ENCODE data around the gene FOCAD.

Gene FOCAD

DNA sequence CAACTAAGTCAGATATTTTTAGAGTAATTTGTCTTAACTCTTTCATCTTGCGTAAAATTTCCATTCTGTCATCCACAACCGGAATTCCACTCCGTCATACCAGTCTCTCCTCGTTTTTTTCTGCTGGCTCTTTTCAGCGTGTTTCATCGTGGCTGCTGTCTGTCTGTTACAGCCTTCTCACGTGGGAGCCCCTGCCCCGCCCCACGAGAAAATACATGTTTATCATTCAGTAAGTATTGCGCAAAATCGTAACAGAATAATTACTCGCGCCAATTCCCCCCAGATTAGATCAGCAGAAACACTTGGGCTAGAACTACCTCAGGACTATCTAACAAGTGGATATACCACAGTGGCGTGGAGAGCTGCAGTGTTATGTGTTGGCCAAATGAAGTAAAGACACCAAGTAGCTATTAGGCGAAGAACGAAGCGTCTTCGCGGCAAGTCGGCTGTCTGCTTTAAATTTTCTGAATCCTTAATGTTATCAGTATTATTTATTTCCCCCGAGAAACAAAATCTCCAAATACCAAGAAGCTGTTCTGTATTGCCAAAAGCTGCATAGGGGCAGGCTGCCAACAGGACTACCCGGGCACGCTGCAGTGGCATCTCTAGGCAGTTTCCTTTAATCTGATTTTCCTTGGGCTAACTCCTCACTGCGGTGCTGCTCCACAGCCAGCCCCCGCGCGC is 566 bp upstream of the FOCAD start:
- no peak for FAIRE-seq

DNA sequence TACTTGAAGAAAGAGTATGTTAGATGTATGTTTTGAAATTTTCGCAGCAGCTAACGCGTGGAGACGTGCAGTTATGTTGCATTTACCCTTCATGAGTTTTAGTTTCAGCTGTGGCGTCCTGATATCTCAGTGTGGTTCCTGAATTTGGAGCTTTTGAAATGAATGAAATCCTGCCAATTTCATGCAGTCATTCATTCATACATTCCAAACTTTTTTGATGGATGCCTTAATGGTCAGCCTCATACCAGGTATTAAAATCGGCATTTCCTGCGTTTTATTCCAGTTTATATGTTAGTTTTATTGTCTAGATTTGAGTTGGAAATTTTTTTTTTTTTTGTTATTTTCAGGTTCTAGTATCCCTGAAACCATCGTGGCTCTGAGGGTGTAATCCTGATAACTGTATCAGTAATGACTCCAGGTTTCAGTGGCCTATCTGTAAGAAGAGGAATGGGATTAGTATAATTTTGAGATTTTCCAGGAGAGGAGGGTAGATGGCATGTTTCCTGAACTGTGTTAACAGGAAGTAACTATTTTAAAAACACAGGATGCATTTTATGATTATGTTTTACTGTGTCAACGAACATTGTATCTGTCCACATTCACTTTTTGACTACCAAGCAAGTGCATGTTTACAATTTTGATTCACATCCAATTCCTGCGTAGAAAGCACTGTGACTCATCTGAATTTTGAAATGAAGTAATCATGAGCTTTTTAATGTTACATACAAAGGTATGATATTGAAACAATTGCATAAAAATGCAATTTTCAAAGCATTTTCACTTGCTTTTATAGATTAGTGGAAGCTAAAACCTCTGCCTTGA is 1.0 kb downstream of the FOCAD start:
- FAIRE-seq = no peak

DNA sequence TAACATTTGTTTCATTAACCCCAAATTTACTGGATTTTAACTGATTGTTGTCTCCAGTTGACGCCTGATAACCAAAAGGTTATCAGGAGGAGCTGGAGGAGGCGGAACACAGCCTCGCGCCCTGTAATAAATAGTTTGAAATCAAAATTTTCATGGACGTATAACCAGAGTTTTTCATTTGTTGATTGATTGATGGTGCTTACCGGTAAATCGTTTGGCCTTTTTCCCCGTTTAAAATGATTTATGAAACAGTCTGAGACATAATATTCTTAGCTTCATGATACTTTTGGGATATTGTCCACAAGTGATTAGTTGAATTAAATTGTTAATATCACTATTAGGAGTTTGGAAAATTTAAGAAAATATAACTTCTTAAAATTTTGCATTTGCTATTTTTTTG is 1.7 kb downstream of the FOCAD start:
- FAIRE-seq = no peak

DNA sequence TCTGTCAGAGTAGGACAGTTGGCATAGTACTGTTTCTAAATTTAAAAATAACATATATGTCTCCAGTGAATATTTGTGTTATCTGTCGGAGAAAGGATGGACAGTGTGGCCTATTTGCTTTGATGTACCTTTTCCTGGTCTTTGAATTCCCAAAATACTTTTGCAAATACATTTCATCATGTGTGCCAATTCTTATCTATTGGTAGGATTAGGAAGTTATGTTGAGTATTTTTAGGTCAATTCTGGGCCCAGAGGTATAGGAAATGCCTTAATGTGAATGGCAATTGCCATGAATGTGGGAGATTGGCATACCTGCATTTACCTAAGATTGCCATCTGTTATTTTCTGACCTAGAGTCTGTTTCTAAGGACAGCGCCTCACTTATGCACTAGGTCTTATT is 5.8 kb downstream of the FOCAD start:
- FAIRE-seq = no peak

DNA sequence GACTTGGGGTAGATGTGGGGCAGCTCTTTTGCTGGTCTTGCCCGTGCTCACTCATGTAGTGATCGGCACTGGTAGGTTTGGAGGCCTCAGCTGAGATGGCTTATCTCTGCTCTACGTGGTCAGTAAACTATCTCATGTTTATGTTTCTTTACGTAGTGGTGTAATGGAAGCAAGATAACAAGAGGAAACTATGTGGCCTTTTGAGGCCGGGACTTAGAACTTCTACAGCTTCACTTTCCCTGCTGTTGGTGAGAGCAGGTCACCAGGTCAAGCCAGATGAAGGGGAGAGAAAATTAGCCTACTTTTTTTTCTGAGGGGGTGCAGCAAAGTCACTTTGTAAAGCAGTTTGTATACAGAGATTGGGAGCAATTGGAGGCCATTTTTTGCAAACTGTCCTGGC is 8.5 kb downstream of the FOCAD start:
- no peak for FAIRE-seq

DNA sequence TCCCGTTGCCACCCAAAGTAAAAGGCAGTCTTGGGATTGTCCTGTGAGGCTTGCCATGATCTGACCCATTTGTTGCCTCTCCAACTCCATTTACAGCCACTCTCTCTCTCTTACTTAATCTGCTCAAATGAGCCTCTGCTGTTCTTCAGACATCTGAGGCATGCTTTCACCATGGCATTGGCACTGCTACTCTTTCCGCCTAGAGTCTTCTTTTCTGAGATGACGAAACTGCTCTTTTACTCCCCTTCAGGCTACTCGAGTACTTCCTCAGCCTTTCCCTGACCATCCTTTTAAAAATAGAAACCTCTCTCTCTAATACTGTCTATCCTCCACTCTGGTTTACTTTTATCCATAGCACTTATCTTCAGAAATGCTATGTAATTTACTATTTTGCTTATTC is 9.0 kb downstream of the FOCAD start:
- no peak for FAIRE-seq

DNA sequence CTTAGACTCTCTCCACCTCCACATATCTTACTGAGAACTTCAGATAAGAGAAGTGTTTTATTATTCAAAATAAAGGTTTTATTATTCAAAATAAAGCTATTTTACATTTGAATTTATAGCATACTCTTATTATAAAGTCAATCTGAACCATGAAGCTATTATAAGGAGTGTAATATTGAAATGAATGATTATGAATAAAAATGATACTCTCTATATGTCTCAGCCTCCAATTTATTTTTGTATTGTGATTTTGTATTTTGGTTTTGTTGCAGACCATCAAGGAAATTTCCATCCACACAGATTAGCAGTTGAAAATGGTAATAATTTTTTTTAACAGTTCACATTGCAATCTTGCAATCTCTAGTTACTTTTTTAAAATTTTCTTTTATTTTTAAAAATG is 10.2 kb downstream of the FOCAD start:
- no peak for FAIRE-seq

DNA sequence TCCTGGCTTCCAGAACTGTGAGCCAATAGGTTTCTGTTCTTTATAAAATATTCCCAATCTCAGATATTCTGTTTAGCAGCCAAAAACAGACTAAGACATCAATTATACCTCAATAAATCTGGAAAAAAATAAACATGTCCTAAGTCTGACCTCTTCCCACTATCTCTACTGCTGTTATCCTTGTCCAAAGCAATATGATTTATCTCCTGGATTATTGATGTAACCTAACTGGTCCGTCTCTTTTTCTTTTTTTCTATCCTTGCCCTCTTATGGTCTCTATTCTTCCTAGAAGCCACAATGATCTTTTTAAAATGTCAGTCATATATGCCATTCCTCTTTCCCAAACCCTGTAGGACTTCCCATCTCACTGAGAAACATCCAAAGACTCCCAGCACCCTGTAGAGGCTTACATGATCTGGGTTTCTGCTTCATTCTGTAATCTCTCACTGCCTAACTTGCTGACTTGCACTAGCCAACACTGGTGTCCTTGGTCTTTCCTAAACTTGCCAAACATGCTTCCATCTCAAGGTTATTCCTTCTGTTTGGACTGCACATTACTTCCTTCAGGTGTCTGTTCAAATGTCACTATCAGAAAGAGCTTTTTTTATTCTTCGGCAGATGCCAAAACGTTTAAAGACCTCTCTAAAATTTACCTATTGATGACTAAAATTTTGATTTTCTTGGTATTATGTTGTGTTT is 13.1 kb downstream of the FOCAD start:
- no peak for FAIRE-seq

DNA sequence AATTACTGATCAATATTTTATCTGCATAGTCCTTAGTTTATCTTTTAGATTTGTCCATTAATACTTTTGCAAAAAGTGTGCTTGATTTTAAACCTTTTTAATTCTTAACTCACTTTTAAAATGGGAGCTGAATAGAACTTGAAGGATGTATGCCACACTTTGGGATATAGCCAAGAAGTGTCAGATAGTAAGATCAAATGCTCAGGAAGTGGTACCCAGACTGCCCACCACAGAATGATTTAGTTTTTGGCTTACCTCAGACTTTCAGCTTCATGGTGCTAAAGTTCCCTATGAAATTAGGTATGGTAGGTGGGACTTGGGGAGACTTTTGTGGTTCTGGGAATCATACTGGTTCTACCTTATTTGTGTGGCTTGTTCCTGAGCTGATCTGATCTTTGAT is 14.7 kb downstream of the FOCAD start:
- no peak for FAIRE-seq

DNA sequence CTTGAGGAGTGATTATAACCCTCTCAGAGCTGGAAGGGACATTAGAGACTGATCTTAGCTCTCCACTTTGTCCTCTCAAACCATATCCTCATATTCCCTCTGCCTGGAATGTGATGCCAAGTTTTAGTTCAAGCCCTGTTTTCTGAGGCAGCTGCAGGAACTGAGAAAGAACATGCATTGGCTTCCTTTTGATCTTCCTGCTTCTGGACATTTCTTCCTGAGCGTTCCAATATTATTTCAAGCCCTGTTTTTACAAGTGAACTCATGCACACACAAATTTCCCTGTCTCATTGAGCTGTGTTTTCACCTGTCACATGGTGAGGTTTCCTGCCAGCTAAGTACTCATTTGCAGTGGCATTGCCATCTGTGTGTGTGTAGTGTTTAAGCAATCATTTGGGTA is 17.0 kb downstream of the FOCAD start:
- FAIRE-seq = no peak

DNA sequence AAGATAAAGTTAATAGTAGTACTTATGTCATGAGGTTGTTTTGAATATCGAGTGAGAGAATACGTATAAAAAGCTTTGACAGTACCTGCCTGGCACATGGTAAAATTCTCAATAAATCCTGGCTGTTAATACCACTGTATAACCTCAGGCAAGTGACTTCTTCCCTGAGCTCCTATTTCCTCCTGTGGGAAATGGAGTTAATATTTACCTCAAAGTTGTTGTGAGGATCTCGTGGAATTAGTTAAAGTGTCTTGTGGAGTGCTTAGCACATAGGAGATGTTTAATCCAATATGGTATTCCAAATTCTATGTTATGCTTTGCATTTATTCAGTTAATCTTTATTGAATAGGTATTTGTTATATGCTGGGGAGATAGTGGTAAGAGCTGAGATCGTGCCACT is 18.5 kb downstream of the FOCAD start:
- no peak for FAIRE-seq

DNA sequence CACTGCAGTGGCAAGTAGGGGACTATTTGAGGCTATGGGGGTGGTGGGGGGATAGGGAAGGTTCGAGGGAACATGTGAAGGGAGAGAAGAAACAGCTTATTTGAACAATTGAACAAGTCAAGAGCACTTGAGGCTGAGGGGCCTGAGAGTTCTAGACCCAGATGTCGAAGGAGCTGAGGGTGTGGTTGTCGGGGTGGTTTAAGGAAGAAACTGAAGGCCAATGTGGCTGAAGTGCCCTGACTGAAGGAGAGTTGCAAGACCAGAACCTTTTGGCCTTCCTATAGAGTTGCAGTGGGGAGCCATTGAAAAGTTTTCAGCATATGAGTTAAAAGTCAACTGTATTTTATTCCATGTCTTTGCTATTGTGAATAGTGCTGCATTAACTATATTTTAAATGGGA is 19.1 kb downstream of the FOCAD start:
- FAIRE-seq = no peak

DNA sequence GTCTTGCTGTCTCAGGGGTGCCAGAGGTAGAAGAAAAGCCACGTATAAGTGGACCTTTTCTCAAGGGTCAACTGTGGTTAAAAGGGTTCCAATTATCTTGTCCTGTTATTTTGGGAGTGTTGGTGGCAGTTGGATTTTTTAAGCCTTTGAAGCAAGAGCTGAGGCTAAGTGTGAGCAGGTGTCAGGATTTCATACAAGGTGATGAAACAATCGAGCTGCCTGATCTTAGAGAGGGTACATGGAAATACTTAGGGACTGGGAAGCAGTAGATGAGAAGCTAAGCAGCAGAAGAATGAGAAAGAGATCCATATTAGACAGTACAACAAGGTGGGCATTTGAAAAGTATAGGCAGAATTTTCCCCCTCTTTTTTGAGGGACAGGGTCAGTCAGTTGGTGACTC is 23.6 kb downstream of the FOCAD start:
- FAIRE-seq = no peak

DNA sequence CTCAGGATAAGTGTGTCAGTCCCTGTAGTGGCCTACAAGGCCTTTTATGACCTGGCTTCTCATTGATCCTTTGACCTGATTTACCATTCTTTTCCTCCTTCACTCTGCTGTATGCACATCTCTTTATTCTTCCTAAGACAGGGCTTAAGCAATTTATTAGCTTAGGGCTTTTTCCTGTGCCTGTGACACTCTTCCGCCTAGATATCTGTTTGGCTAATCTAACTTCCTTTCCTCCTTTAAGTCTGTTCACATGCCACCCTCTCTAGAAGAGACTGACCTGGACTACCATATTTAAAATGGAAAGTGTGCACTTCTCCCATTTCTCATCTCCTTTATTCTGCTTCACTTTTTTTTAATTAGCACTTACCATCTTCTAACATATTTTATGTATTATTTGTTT is 29.1 kb downstream of the FOCAD start:
- FAIRE-seq = no peak

DNA sequence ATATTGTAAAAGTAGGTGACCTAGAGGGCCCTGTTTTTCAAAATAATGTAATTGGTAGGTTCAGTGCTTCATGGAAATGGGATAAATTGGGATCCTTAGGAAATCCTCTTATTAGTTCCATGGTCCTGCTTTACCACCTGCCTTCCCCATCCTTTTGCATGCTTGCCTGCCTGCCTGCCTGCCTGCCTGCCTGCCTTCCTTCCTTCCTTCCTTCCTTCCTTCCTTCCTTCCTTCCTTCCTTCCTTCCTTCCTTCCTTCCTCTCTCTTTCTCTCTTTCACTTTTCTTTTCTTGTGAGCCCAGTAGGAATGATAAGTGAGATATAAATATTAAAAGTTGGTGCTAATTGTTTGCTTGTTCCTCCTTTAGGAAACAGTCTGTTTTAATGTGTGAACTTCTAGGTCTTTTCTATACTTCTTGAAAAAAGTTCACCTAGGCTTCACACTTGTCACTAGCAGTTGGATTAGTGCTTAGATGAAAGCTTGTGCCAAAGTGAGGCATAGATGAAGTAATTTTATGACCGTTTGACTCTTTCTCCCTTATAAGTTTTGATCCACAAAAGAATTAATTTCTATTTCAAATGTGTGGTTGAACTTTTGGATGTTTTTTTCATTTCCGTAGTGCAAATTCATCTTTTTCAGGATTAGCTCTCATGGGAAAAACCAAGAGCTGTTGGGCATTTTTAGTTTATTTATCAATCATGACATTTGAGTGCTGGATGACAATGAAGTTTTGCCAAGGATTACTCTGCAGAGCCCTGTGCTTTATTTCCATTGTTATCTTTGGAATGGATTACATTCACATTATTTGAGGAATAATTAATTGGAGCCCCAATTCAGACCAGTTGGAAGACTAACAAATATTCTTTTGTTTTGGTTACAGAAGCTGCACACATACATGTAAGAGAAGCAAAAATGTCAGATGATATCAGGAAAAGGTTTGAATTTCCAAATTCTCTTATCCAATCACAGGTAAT is 30.7 kb downstream of the FOCAD start:
- FAIRE-seq = no peak

DNA sequence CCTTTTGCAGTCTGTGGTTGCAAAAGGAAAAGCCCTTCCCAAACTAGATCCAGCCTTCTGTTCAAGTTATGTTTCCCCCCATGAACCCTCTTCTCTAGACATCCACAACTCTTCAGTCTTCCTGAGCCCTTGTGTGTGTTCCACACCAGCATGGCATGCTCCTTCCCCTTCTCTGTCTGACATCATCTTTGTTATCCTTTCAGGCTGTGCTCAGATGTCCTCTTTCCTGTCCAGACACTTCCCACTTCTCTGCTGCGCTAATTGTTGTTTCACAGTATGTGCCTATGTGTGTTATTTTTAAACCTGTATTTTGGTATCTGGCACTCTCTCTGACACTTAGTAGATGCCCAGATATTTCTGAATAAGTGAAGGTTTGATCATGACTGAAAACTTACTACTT is 38.2 kb downstream of the FOCAD start:
- no peak for FAIRE-seq

DNA sequence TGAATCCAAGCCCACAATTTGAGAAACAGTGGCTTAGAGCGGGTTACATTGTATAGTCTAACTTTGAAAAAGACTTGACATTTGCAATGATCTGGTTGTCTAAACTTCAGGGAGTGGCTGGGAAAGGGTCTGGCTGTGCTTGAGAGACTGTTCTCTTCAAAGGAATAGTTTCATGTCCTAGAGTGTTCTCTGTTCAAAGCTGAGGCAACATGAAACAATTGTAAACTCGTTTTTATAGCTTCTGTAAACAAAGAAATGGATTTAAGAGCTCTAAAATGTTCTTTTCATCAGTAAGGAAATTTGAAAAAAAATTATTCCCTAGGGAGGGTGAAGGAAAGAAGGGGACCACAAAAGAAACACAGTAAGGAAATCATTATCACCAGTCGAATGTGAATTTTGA is 41.6 kb downstream of the FOCAD start:
- peak; percentile 89 for FAIRE-seq

DNA sequence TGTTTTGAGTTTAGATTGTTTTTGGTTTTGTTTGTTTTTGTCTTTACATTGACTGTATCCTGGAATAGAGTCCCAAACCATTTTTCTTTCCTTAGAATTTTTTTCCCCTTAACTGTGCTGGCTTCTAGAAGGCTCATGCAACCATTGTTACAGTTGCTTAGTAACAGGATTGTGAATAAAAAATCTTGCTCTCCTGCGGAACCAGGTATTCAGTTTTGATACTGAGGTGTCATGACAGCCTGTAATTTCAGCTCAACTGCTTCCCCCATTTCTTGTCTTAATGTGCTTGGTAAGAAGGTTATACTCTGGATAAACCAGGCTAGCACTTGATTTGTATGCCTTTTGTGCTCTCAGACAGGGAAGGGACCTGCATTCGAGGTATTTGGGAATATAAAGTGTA is 42.1 kb downstream of the FOCAD start:
- no peak for FAIRE-seq

DNA sequence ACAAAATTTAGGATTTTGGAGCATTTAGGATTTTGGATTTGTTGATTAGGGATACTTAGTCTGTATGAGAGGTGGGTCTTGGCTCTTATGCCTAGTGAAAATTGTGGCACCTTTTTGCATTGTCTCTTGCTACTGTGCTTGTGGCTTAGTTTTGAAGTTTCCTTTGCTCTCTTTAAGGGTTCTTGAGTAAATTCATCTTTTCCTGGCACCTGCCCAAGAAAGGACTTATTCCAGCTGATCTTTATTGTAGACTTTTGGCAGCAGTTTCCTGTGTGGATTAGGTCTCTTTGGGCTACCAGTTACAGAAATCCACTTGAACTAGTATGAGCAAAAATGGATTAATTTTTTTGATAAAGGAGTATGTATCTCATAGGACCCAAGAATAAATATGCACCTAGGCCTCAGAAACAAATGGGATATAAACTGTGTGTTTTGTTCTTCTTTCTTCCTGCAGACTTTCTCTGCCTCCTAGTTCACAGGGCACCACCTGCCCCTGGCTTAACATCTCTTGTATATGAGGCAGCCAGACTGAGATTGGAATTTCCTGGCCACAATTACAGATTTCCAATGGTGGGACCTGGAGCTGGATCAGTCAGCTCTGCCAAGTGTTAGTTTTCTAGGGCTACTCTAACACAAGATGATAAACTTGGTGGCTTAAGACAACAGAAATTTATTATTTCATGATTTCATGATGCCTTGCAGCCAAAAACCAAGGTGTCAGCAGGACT is 44.6 kb downstream of the FOCAD start:
- FAIRE-seq = no peak

DNA sequence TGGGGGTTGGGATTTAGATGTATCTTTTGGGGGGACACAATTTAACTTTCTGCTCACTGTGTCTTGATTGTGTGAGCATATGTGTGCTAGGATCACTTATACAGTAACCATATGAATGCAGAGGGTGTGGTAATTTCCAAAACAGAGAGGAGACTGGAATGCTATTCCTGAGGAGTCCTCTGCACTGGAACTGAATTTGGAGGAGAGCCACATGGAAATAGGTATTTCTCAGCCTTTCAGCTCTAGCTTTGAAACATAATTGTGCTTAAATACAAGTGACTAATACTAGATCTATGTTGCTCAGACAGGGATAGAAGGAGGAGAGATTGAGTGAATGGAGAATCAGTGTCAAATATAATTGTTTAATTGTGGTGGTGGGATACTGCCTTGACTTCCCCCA is 45.5 kb downstream of the FOCAD start:
- no peak for FAIRE-seq

DNA sequence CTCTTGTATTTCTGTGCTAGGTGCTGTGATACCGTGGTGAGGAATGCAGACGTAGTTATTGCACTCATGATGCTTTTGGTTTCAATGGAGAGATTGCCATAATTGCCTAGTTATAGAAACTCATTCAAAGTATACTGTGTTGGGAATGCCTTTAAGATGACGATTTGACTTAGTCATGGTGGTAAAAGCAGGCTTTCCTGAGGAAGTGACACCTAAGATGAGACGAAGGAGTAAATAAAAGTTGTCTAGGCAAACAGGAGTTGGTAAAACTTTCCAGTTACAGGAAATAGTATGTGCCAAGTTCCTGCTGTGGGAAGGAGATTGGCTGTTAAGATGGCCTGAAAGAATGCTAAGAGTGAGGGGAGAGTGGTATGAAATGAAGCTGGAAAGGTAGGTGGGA is 48.1 kb downstream of the FOCAD start:
- FAIRE-seq = no peak

DNA sequence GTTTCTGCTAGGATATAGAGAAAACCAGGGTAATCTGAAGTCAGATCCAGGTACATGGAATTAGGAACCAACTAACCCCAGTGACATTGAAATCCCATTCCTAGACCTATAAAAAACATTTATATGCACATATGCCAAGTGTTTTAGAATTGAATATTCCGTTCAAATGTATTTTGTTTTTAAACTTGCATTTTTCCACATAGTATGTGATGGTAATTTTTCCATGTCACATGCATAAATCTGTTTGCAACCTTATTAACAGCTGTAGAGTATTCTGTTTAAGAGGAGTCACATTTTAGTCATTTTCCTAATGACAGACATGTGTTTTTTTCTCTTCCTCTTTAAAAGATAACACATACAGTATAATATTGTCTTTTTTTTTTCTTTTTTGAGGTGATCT is 50.2 kb downstream of the FOCAD start:
- no peak for FAIRE-seq

Measured in endometrium (tissue), 2 donors.